ENCODE results near the gene MIB2. TPM values are rescaled to one million over a fixed set of nuclear protein-coding genes. Genes with fewer than 3 reads are reported as not detected.
"Not testable (repeated sequence)": the region's sequence is repeated elsewhere in the genome, so short reads cannot be mapped to it uniquely, and the experiment has no call there.

The MIB2 gene
- total RNA-seq, 1 donor from 2014 or later: 71.0 TPM

GRCh38 chr1:1627829-1628753 is 12.8 kb downstream of the MIB2 start:
- DNase-seq: no peak

- no peak for DNase-seq
Observed at GRCh38 chr1:1628754-1629429, 13.6 kb downstream of the MIB2 start.

DNA sequence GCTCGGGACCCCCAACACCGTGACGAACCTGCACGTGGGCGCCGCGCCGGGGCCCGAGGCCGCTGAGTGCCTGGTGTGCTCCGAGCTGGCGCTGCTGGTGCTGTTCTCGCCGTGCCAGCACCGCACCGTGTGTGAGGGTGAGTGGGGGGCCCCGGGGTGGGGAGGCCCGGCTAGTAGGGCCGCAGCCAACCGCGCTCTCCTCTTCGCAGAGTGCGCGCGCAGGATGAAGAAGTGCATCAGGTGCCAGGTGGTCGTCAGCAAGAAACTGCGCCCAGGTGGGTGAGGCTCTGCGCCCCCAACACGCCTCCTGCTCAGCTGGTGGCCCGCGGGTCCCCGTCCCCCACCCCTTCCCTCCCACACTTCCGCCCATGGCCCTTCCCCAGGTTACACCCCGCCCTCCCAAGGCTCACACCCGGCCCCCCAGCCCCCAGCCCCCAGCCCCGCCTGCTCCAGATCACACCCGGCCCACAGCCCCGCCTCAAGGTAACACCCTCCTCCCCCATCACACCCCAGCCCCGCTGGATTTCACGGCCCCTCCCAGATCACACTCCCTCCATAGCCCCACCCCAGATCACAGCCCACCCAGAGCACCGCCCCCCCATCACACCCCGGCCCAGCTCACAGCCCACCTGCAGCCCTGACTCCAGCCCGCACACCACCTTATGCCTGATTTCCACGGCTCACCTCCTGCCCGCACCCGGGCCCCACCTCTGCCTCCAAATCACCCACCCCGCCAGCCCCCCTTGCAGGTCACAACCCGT is 14.3 kb downstream of the MIB2 start:
- no peak for DNase-seq

GRCh38 chr1:1630191-1630964 is 15.1 kb downstream of the MIB2 start:
- DNase-seq: peak; percentile 70

DNA sequence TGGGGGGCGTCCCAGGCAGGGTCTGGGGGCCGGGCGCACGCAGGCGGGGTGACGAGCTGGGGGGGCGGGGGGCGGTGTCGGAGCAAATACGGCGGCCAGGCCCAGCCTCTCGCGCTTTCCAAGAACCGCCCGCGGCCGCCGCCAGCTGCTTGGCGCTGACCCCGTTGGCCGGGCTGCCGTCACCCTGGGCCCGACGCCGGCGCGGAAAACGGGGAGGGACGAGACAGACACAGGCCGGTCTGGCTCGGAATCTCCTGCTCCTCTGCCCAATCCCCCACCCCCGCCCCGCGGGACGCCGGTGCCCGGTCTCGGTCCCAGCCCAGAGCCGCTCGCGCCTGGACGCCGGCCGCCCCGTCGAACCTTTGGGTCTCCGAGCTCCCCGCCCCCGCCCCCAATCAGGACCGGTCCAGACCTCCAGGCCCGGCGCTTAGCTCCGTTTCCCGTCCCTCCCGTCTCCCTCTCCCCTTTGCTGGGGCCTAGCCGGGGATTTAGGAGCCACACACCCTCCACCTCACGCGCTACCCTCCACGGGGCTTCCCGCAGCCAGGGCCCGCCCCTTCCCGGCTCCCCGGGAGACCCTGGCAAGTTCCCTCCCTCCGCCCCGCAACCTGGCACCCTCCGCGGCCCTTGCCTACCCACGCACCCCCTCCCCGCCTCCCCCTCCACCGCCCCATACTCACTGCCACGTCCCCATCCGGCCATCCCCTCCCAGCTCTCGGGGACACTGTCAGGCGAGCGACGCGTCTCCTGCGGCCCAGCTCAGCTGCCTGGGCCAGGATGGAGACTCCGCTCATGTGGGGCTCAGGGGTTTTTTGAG is 15.9 kb downstream of the MIB2 start:
- no peak for DNase-seq

- no peak for DNase-seq
Observed at GRCh38 chr1:1631782-1632420, 16.6 kb downstream of the MIB2 start, which contains the start of gene MMP23B. MMP23B (plus strand) TSS chr1:1632173; CDS start chr1:1632219, 46 bp downstream.

DNA sequence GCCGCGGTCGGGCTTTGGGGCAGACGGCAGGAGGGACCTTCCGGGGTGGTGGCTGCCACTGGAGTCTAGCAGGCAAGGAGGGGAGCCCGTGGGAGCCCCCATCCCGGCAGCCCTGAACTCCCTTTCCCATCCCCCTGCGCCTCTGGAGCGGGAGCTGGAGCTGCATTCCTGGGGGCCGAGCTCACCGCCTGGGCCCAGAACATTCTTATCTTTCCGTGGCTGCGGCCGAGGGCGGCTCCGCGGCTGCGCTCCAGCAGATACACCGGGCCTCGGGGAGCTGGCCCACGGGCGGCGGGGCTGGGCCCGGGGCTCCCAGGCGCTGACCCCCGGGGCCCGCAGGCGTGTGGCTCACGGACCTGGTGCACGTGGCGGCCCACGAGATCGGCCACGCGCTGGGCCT is 18.1 kb downstream of the MIB2 start:
- not testable (repeated sequence) for DNase-seq

DNA sequence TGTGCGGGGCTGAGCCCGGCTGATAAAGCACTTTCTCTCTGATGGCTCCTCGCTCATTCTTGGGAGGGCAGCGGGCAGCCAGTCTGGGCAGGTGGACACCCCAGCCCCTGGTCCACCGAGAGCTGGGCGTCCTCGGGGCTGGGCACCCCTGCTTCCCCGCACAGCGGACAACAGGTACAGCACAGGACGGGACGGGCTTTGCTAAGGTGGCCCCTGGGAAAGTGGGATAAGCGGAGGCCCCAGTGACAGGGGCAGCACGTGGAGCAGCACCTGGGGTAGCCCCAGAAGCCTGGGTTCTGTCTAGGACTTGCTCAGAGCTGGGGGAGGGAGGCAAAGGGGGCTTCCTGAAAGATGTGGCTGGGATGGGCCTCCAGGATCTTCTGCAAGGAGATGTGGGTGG is 19.3 kb downstream of the MIB2 start:
- DNase-seq: not testable (repeated sequence)

GRCh38 chr1:1636621-1637478 is 21.6 kb downstream of the MIB2 start:
- DNase-seq: not testable (repeated sequence)

DNA sequence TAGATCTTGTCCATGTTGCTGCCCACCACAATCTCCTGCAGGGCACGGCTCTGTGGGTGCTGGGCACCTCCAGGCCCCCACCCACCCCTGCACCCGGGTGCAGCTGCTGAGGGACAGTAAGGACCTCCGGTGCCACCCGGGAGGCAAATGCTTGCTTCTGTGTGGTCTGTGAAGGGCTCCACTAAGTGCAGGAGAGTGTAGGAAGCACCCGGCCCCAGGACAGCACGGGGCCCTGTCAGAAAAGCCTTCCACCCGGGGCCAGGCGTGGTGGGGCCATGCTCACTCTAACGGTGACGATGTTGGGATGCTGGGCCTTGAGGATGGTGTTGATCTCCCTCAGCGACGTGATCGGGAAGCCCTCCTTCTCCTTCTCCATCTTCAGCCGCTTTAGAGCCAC is 22.2 kb downstream of the MIB2 start:
- not testable (repeated sequence) for DNase-seq

DNA sequence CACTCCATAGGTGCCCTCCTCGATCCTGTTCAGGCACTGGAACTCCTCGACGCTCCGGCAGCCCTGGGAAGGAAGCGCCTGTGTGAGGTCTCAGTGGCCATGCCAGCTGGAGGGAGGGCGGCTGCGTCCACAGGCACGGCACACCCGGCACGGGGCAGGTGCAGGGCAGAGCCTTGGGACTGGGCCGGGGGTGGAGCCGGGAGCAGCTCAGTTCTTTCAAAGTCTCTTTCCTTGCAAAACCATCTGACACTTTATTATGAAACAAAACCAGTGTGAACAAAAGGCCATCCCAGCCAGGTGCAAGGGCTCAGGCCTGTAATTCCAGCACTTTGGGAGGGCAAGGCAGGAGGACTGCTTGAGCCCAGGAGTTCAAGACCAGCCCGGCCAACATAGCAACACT is 23.2 kb downstream of the MIB2 start:
- not testable (repeated sequence) for DNase-seq

DNA sequence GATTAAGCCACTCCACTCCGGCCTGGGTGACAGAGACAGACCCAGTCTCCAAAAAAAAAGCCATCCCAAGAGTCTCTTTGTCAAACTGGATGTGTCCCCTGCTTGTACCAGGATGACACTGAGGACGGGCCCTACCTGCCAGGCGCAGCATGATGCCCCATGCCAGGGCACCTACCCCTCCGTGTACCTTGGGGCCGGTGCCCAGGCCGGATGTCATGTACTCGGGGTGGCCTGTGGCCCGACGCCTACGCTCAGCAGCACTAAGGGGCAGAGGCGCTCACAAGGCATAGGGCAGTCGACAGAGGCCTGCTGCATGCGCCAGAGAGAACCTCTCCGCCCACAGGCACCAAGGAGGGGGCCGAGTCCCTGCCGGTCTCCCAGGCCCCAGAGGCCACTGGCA is 24.1 kb downstream of the MIB2 start:
- not testable (repeated sequence) for DNase-seq

DNA sequence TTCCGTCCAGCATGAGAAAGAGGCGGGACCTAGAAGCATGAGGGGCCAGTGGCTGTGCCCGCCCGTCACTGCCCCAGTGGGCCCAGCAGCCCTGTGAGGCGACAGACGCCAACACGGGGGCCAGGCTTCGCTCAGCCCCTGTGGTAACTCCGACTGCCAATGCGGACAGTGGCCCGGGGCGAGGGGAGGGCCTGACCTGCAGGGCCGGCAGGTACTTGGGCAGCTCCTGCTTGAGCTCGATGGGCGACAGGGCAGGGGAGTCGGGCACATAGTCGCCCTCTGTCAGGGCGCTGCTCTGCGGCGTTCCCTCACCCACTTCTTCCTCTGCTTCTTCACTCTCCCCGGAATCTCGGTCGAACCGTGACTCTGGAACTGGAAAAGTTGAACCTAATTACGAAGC is 24.8 kb downstream of the MIB2 start:
- DNase-seq: not testable (repeated sequence)

DNA sequence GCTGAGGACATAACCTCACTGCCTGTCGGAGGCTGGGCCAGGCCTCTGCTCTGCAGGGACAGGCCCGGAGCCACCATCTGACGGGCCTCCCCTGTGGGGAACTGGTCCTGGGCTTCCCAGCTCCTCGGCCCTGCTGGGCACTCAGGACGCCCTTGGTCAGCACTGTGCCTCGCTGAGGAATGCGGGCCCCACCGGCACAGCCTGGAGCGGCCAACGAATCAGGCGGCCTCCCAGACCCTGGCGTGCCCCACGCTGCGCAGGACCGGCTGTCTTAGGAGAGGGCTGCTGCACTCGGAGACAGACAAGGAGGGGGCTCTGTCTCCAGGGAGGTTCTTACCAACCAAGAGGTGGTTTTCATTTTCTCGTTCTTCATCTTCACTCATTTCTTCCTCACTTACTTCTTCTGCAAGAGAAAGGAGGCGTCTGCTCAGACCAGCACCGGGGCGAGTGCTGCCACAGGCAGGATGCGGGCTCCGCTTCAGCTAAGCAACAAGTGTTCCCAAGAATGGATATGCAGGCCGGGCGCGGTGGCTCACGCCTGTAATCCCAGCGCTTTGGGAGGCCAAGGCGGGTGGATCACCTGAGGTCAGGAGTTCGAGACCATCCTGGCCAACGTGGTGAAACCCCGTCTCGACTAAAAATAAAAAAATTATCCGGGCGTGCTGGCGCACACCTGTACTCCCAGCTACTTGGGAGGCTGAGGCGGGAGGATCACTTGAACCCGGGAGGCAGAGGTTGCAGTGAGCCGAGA is 25.6 kb downstream of the MIB2 start:
- not testable (repeated sequence) for DNase-seq

DNA sequence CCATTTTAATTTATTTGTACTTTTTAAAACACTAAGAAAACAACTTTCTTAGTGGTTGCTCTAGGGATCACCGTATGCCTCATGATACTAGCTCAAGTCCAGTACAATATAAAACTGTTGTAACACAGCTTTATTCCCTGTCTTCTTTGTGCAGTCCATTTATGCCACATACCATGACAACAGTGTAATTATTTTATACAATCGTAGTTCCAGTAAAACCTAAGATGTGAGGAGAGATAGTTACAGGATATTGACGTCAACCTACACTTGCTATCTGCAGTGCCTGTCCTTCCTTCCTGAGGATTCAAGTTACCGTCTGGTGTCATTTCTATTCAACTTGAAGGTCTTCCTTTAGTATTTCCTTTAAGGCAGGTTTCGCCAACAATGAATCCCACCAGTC is 31.0 kb downstream of the MIB2 start:
- DNase-seq: peak; percentile 65

- DNase-seq: not testable (repeated sequence)
Observed at GRCh38 chr1:1647567-1648241, 32.4 kb downstream of the MIB2 start.

DNA sequence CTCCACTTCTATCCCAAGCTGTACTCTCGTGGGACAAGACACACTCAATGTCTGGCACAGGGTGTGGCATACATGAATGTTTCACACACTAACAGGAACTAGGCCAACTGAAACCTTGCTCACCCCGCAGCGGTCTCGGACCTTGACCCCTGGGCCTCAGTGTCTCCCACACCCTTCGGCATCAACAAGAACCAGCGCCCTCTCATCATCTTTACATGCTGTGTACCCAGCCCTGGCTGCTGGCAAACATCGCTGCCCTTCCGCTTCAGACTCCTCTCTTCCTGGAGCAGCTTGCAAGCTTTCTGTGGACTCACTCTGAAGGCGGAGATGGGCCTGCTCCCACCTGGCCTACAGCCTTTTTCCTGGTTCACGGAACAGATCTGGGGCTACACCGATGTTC is 33.0 kb downstream of the MIB2 start:
- DNase-seq: not testable (repeated sequence)

All from dermis blood vessel endothelial cell (primary cell).